Tongue (tissue), 2 donors: ENCODE data around the gene INCENP. TPM values are rescaled to one million over a fixed set of nuclear protein-coding genes. Genes with fewer than 3 reads are reported as not detected.

Experiments
- DNase-seq: peaks from one replicate; pipeline ENCODE4 v3.0.0-alpha.2; 2015
- total RNA-seq: library from RNA; depleted of rRNA; stranded (reverse); fragments of >200 nt; gene quantifications from one replicate; pipeline ENCODE4 v1.2.3, GENCODE V29; 2014

INCENP gene
- total RNA-seq, 1 donor from 2014 or later: 16.8 TPM

DNA sequence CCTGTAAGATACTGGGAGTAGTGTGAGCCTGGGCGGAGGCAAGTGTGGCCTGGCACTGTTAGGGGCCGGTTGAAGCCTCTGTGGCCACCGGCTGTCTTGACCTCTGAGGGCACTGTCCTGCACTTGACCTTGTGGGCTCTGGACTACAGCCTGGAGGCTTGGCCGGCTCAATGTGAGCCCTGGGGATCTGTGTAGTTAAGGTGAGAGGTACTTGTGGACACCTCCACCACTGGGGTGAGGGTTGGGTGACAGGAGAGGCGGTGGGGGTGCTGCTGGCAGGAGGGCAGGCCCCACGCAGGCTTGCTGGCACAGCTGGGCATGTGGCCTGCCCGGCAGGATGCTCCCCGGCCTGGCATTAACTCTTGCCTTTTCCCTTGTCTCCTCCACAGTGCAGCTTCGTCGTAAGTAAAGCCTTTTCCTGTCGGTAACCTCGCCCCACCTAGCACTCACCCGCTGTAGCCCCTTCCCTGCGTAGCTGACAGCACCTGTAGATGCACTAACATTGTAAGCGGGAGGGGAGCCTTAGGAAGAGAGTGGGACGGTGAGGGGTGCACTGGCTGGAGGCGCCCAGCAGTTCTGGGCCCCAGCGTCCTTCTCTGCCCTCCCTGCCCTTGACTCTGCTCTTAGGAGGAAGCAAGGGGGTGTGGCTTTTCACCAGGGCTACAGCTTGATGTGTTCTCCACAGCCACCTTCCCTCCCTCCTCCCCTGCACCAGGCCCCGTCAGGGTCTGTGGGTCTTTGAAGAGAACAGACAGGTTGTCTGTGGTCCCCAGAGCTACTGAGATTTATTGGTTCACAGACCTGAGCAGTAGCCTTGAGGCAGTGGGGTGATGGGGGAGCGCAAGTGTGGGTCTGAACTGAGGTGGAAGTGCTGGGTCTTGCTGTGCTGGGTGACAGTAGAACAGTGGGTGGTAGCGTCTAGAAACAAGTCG is 17.6 kb downstream of the INCENP start:
- DNase-seq: no peak

DNA sequence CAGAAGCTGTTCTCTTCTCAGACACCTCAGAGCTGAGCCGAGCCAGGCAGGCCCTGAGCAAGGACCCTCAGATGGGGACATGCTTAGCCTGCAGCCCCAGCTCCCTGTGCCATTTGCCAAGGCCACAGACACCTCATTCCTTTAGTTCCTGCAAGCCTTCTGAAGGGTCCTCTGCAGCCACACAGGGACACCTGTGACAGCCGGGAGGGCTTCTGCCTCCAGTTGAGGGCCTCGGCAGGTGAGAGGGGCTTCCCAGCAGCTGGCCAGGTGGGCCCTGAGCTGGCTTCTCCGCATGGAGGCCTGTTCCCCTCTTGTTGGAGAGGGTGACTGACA is 18.2 kb downstream of the INCENP start:
- DNase-seq: no peak

- DNase-seq: peak; percentile 50
These were observed 19.1 kb downstream of the INCENP start for GRCh38 chr11:62142921-62143320.

GRCh38 chr11:62143727-62144126 is 19.9 kb downstream of the INCENP start:
- no peak for DNase-seq

DNA sequence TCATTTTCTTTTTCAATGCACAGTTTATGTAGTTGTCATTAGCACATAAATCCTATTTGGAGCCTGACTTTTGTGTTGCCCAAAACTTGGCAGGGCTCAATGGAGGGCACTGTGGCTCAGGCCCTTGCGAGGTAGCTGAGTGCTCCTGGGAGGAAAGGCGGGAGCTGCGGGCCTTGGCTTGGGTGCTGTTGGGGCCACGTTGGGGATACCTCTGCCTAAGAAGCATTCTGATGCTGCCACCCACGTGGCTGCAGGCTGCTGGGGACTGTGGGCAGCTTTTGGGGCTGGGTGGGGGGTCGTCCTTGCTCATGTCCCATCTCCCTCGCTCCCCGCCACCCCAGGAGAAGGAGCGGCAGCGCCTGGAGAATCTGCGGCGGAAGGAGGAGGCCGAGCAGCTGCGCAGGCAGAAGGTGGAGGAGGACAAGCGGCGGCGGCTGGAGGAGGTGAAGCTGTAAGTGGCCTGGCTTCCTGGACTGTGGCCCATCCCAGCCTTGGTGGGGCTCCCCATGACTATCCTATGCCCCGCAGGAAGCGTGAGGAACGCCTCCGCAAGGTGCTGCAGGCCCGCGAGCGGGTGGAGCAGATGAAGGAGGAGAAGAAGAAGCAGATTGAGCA is 20.9 kb downstream of the INCENP start:
- no peak for DNase-seq

DNA sequence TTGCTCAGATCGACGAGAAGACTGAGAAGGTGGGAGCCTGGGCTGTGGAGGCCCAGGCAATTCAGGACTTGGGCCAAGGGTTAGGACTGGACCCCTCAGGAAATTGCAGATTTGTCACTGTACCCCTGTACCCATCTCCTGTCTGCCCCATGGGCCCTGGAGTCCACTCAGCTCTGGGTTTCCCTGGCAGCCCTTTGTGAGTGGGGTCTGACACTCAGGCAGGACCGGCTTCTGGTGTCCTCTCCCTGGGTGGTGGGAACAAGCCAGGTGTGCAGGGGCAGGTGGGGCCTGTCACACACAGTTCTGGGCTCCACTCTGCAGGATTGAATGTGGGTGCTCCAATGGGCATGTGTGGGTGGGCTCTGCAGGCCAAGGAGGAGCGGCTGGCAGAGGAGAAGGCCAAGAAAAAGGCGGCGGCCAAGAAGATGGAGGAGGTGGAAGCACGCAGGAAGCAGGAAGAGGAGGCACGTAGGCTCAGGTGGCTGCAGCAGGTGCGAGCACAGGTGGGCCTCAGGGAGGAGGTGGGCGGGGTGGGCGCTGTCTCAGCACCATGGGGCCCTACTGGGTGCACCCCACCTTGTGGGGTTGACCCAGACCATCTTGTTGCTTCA is 21.6 kb downstream of the INCENP start:
- no peak for DNase-seq

DNA sequence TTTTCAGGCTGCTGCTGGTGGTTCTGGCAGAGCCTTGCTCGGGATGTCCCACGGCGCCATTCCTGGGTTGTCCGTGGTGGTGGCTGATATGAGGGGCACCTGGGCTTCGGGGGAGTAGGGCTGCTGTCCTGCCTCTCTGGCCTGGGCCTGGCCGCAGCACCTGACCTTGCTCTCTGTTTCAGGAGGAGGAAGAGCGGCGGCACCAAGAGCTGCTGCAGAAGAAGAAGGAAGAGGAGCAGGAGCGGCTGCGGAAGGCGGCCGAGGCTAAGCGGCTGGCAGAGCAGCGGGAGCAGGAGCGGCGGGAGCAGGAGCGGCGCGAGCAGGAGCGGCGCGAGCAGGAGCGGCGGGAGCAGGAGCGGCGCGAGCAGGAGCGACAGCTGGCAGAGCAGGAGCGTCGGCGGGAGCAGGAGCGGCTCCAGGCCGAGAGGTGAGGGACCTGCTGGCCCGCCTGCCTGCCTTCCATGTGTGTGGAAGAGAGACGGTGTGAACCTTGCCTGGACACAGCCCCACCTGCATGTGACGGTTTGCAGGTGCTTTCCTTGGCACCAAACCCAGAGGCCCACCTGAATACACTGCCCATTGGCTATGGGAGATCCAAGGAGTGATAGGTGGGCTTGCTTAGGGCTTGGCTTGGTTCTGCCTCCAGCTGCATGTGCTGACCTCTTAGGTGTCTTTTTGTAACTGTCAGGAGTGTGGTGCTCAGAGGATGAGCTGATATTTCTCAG is 22.8 kb downstream of the INCENP start:
- DNase-seq: no peak

- DNase-seq: no peak
These were observed 23.7 kb downstream of the INCENP start for GRCh38 chr11:62147545-62147944.

GRCh38 chr11:62148271-62148980 is 24.6 kb downstream of the INCENP start:
- DNase-seq: no peak

DNA sequence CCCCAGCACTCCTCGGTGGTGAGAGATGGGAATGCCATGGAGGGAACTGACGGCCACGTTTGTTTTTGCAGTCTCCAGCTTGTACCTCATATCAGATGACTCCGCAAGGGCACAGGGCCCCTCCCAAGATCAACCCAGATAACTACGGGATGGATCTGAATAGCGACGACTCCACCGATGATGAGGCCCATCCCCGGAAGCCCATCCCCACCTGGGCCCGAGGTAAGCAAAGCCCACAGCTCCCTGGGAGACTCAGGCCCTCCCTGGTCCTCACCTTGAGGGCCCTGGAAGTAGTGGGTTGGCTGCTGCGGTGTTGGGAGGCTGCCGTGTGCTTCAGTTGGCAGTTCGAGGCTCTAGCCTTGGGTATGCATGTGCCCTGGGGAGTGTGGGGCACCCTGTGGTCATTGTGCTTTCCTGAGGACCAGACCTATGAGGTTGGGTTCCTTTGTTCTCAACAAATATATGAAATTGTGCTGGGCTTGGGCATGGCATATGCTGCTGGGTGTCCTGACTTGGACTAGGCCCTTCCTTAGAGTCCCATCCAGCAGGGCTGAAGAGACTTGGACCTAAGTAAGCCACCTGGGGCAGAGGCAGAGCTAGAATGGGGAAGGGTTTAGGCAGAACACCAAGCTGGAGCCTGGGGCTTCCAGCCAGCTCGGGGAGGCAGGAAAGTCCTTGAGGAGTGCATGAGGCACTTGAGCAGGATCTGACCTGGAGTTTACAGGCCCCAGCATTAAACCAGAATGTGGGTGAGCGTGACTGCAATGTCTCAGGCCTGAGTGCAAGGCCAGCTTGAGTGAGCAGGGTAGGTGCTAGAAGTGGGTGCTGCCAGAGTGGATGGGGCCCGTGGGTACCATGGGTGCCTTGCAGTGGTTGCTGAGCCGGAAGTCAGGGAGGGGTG is 26.4 kb downstream of the INCENP start:
- no peak for DNase-seq

- no peak for DNase-seq
These were observed 27.3 kb downstream of the INCENP start for GRCh38 chr11:62150887-62151736.

DNA sequence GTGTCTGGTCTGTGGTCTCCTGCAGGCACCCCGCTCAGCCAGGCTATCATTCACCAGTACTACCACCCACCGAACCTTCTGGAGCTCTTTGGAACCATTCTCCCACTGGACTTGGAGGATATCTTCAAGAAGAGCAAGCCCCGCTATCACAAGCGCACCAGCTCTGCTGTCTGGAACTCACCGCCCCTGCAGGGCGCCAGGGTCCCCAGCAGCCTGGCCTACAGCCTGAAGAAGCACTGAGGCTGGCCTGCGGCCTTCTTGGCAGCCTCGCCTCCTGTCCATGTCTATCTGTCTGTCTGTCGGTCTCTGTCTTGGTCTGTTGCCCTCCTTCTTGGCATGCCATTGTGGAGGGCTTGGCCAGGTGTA is 27.9 kb downstream of the INCENP start:
- no peak for DNase-seq

GRCh38 chr11:62152245-62153086 is 28.7 kb downstream of the INCENP start:
- no peak for DNase-seq

- DNase-seq: no peak
These were observed 29.2 kb downstream of the INCENP start for GRCh38 chr11:62153087-62153395.

- no peak for DNase-seq
These were observed 29.8 kb downstream of the INCENP start for GRCh38 chr11:62153617-62154016.

DNA sequence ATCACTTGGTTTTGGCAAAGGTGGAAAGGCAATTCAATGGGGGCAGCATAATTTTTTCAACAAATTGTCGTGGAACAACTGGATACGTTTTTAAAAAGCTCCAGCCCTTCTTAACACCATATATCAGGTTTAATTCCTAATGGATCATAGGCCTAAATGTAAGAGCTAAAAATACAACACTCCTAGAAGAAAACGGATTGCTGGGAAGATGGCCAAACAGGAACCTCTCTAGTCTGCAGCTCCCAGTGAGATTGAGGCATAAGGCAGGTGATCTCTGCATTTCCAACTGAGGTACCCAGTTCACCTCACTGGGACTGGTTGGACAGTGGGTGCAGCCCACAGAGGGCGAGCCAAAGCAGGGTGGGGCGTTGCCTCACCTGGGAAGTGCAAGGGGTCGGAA is 33.8 kb downstream of the INCENP start:
- DNase-seq: no peak

DNA sequence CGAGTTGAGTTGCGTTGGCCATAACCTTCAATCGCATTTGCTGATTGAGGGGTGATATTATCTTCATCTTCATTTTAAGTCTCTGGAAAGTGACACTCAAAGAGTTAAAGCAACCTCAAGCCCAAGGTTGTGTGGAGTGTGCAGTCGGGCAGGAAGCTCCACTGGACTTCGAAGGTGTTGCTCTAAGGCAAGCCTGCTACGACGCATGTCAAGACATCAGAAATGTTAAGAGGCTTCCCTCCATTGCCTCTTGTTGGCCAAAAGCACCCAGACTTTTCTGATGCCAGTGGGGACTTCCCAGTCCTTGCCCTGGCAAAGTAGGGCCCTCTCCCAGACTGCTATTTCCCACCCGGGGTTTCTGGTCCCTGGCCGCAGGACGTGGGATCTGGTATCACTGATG is 42.6 kb downstream of the INCENP start:
- DNase-seq: no peak

- DNase-seq: no peak
These were observed 45.6 kb downstream of the INCENP start for GRCh38 chr11:62169448-62169847.

DNA sequence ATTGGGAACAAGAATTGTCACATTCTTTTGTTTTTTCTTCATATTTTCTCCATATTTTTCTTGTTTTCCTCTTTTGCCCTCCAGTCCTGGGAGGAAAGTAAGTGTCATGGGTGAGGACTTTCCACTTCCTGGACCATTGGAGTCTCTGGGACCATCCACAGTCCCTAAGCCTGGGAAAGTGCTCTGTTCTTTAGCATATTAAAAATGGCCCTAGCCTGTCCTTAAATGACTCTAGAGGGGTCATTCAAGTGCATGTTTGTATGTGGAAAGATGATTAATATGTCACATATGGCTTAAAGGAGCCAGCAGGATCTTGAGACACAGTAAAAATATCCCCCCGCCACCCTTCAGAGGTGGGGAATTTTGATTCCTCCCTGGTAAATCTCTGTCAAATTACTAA is 46.1 kb downstream of the INCENP start:
- no peak for DNase-seq
